ENCODE results near the gene GNAQ. TPM values are rescaled to one million over a fixed set of nuclear protein-coding genes. Genes with fewer than 3 reads are reported as not detected.
A peak's percentile ranks its signal among the peaks of the same experiment; 100 is the strongest.

Gene GNAQ
- total RNA-seq, 6 experiments from 2014 or later: 41.6 to 45.8 (median 44.3) TPM

DNA sequence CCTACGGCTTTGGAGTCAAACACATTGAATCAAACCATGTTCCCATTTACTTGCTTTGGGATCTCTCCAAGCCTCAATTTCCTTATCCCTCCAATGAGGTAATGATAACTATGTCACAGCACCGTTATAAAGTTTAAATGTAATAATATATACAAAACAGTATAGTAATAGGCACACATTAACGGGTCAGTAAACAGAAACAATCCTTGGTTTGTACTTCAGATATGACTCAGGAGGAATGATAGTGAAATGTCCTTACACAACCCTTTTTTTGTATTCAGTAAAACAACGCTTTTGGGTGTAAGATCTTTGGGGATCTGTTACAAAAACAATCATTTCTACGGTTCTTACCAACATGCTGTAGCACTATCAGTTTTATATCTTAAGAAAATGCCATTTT is 205.0 kb downstream of the GNAQ start:
- peaks cover 35% of the 10 kb centered on the region for H3K4me1 Mint-ChIP-seq (ENCODE audit: low read depth)
- no peaks in the 10 kb centered on the region for H3K36me3 Mint-ChIP-seq (ENCODE audit: low read depth)
- no peaks in the 10 kb centered on the region for H3K9me3 Mint-ChIP-seq
- H3K27me3 Mint-ChIP-seq (ENCODE audit: insufficient read depth): no peaks in the 10 kb centered on the region
- no peak overlapping the region for H3K27ac Mint-ChIP-seq
- no peak overlapping the region for H3K4me3 Mint-ChIP-seq
- TF ChIP-seq, protein P1, sequence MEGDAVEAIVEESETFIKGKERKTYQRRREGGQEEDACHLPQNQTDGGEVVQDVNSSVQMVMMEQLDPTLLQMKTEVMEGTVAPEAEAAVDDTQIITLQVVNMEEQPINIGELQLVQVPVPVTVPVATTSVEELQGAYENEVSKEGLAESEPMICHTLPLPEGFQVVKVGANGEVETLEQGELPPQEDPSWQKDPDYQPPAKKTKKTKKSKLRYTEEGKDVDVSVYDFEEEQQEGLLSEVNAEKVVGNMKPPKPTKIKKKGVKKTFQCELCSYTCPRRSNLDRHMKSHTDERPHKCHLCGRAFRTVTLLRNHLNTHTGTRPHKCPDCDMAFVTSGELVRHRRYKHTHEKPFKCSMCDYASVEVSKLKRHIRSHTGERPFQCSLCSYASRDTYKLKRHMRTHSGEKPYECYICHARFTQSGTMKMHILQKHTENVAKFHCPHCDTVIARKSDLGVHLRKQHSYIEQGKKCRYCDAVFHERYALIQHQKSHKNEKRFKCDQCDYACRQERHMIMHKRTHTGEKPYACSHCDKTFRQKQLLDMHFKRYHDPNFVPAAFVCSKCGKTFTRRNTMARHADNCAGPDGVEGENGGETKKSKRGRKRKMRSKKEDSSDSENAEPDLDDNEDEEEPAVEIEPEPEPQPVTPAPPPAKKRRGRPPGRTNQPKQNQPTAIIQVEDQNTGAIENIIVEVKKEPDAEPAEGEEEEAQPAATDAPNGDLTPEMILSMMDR (IDR thresholded peaks at IDR 0.05): no peak
- no peak for DNase-seq

DNA sequence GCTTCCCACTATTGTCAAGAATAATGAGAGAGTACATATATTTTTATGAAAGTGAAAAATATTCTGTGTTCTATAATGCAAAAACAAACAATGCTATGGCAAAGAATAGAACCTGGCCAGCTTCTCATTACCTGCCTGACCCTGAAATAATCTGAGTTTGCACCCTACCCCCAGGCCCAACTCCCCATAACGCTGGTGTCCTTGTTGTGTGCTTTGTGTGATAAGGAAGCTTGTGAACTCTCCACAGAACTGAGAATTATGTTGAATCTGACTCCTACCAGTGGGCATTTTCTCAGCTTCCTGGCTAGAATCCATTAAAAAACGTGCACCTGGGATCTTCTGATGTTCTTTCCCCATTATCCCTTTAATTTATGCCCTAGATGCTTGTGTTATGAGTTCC is 205.5 kb downstream of the GNAQ start:
- H3K4me1 Mint-ChIP-seq (ENCODE audit: low read depth): peaks cover 40% of the 10 kb centered on the region
- H3K9me3 Mint-ChIP-seq: no peaks in the 10 kb centered on the region
- H3K4me3 Mint-ChIP-seq: no peak overlapping the region
- TF ChIP-seq, protein P1 (IDR thresholded peaks at IDR 0.05): no peak
- H3K36me3 Mint-ChIP-seq (ENCODE audit: low read depth): no peaks in the 10 kb centered on the region
- no peak overlapping the region for H3K27ac Mint-ChIP-seq
- H3K27me3 Mint-ChIP-seq (ENCODE audit: insufficient read depth): no peaks in the 10 kb centered on the region
- DNase-seq: no peak

DNA sequence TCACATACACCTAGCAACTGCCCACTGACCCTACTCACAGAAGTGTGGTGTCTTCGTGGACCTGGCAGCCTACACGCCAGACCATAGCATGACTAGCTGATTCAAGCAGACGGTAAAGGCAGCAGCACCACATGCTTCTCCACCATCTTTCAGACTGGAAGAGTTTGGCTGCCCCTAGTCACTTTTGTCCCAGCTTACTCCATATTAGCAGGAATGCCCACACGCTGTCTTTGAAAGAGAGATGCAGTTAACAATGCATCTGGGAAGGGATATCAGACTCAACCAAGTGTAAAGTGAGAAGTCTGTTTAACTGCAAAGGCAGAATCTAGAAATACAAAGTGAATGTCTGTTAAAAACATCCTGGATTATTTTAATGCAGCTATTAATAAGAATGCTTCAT is 206.2 kb downstream of the GNAQ start:
- Mint-ChIP-seq H3K36me3 (ENCODE audit: low read depth) (no peaks in the 10 kb centered on the region), H3K27me3 (ENCODE audit: insufficient read depth) (no peaks in the 10 kb centered on the region), H3K27ac (no peak overlapping the region; the same call in 1 of the 2 replicates), H3K4me1 (ENCODE audit: low read depth) (peaks cover 47% of the 10 kb centered on the region), H3K9me3 (no peaks in the 10 kb centered on the region), H3K4me3 (no peak overlapping the region)
- no peak for DNase-seq
- TF ChIP-seq, protein P1 (IDR thresholded peaks at IDR 0.05): no peak

DNA sequence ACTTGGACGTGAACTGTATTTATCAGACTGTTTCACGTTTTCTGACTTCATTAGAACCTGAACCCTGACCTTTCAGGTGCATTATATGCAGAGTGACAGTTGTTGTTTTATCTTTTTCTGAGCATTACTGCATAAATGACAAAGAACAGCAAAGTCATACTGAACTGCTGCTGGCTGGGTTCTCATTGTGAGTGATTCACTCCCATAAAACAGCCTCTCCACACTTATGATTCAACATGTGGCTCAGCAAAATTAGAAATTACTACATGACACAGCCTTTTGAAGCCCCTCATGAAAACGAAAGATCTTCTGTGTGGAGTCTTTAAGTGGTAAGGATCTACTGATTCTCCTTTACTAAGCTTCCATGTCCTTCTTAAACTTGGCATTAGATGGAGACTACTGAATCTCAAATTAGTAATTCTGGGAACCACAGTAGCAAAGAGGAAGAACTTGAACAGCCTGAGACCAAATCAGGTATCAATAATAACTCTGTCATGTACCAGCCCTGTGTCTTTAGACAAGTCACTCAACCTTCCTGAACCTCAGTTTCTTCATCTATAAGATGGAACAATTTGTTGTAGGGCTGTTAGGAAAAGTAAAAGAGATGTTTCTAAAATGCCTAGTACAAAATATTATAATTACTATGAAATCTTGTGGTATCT is 211.2 kb downstream of the GNAQ start:
- Mint-ChIP-seq H3K36me3 (ENCODE audit: low read depth) (peaks cover 4% of the 10 kb centered on the region; the same call in 1 of the 2 replicates), H3K27me3 (ENCODE audit: insufficient read depth) (no peaks in the 10 kb centered on the region), H3K4me3 (peak overlapping the region; percentile 70), H3K9me3 (no peaks in the 10 kb centered on the region), H3K27ac (peak overlapping the region; percentile 95), H3K4me1 (ENCODE audit: low read depth) (peaks cover 64% of the 10 kb centered on the region)
- DNase-seq: peak; percentile 84
- TF ChIP-seq, protein P1 (IDR thresholded peaks at IDR 0.05): no peak

DNA sequence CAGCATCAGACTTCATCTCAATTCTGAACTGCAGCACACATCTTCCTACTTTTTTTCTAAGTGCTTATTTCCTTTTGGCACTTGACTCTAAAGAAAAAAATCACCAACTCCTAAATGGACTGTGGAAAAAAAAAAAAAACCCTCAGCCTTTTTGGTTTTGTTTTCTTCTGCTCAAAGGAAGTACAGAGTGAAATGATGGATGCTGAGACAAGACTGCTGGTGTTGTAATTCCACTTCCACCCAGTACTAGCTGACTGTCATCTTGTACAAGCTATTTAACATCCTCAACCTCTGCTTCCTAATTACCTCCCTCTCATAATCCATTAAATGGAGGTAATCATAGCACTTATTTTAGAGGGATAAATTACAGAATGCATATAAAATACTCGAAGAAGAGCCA is 212.0 kb downstream of the GNAQ start:
- peak; percentile 12 for DNase-seq
- TF ChIP-seq, protein P1 (IDR thresholded peaks at IDR 0.05): no peak
- Mint-ChIP-seq H3K4me1 (ENCODE audit: low read depth) (peaks cover 72% of the 10 kb centered on the region), H3K4me3 (no peak overlapping the region), H3K27ac (peak overlapping the region; percentile 95), H3K27me3 (ENCODE audit: insufficient read depth) (no peaks in the 10 kb centered on the region), H3K9me3 (no peaks in the 10 kb centered on the region), H3K36me3 (ENCODE audit: low read depth) (peaks cover 4% of the 10 kb centered on the region; the same call in 1 of the 2 replicates)

Data from HFFc6 (cell line).